H1 (cell line): ENCODE measurements around the gene KCNK15. TPM values are rescaled to one million over a fixed set of nuclear protein-coding genes. Genes with fewer than 3 reads are reported as not detected.

Source experiments
- CTCF ChIA-PET: fragments of 300-600 bp; sonication (Branson Sonifier 250); formaldehyde crosslinking; loops from one replicate; lab custom pipeline; 2021; ENCODE audit not compliant: partially characterized antibody; lab: Charles Lee
- POLR2A ChIA-PET: fragments of 300-600 bp; sonication (Branson Sonifier 250); formaldehyde crosslinking; loops from one replicate; lab custom pipeline; 2021; ENCODE audit warnings: inconsistent platforms; ENCODE audit not compliant: partially characterized antibody; lab: Charles Lee
- DNase-seq, 2 experiments: peaks; one replicate each; pipeline versions ENCODE4 v3.0.0 to v3.0.0-alpha.2; 2010 to 2022; ENCODE audit warnings: low spot score in 2 of 2, low read depth in 1 of 2, mixed read lengths in 1 of 2
- FAIRE-seq: peaks from 2 replicates; lab custom pipeline; 2011; peaks lifted over from hg19 to GRCh38; lab: Jason Lieb, UNC
- H2AFZ ChIP-seq: 2 replicates; pipeline ENCODE4 v1.8.1; 2012; ENCODE audit warnings: low read length, inconsistent platforms
- H2AK5ac ChIP-seq: 2 replicates; pipeline ENCODE4 v1.6.1; 2013; ENCODE audit warnings: low read depth, low read length
- H2BK120ac ChIP-seq: replicated peaks from 2 replicates; pipeline ENCODE3; 2013; ENCODE audit warnings: low read depth, low read length, inconsistent platforms
- H2BK12ac ChIP-seq: 2 replicates; pipeline ENCODE4 v1.6.1; 2013; ENCODE audit warnings: low read depth, low read length
- H2BK15ac ChIP-seq: 2 replicates; pipeline ENCODE4 v1.6.1; 2013; ENCODE audit warnings: low read length
- H2BK20ac ChIP-seq: 2 replicates; pipeline ENCODE4 v1.6.1; 2013; ENCODE audit warnings: low read length
- H2BK5ac ChIP-seq: 2 replicates; pipeline ENCODE4 v1.6.1; 2013; ENCODE audit warnings: low read depth, low read length
- H3K14ac ChIP-seq: 2 replicates; pipeline ENCODE4 v1.6.1; 2013; ENCODE audit warnings: inconsistent platforms; ENCODE audit not compliant: insufficient read length
- H3K18ac ChIP-seq: 2 replicates; pipeline ENCODE4 v1.6.1; 2013; ENCODE audit warnings: low read length; ENCODE audit errors: extremely low read depth
- H3K23ac ChIP-seq: 2 replicates; pipeline ENCODE4 v1.6.1; 2013; ENCODE audit warnings: inconsistent platforms; ENCODE audit not compliant: insufficient read length
- H3K23me2 ChIP-seq: 2 replicates; pipeline ENCODE4 v1.6.1; 2013; ENCODE audit warnings: low read depth, low read length
- H3K27ac ChIP-seq: 2 replicates; pipeline ENCODE4 v1.6.1; 2011; ENCODE audit warnings: low read depth, low read length, inconsistent platforms
- H3K27me3 ChIP-seq, 4 experiments: replicated peaks in 1 of 4; 1 replicate in 1 of 4; 2 replicates in 3 of 4; pipeline versions ENCODE4 v1.6.1 to v1.8.1; 2011 to 2013; ENCODE audit warnings: low read length in 3 of 4, mild to moderate bottlenecking in 3 of 4, inconsistent platforms in 2 of 4, mixed read lengths in 2 of 4, moderate library complexity in 1 of 4; ENCODE audit not compliant: control insufficient read depth in 3 of 4, insufficient read depth in 3 of 4; ENCODE audit errors: extremely low read depth in 1 of 4
- H3K36me3 ChIP-seq, 4 experiments: 2 replicates each; pipeline versions ENCODE4 v1.6.1 to v1.8.1; 2011 to 2013; ENCODE audit warnings: mild to moderate bottlenecking in 4 of 4, low read length in 3 of 4, moderate library complexity in 2 of 4, control low read depth in 1 of 4, inconsistent platforms in 1 of 4; ENCODE audit not compliant: insufficient read depth in 4 of 4, control insufficient read depth in 2 of 4
- H3K4ac ChIP-seq: replicated peaks from 2 replicates; pipeline ENCODE3; 2013; ENCODE audit warnings: low read length, low read depth, mixed read lengths, inconsistent platforms; ENCODE audit not compliant: insufficient read length
- H3K4me1 ChIP-seq, 4 experiments: replicated peaks in 1 of 4; 1 replicate in 1 of 4; 2 replicates in 3 of 4; pipeline versions ENCODE4 v1.6.1 to v1.8.1; 2011 to 2013; ENCODE audit warnings: low read length in 3 of 4, inconsistent platforms in 2 of 4, mixed read lengths in 1 of 4; ENCODE audit not compliant: insufficient read depth in 4 of 4, control insufficient read depth in 3 of 4
- H3K4me2 ChIP-seq, 2 experiments: 2 replicates each; pipeline versions ENCODE4 v1.6.1 to v1.8.1; 2011 to 2013; ENCODE audit warnings: low read depth in 2 of 2, low read length in 2 of 2, control low read depth in 1 of 2, inconsistent platforms in 1 of 2, mild to moderate bottlenecking in 1 of 2; ENCODE audit not compliant: insufficient read depth in 1 of 2
- H3K4me3 ChIP-seq, 4 experiments: fragments of 200-600, 300-600 bp in 1 of 4; sonication (generic), shearing (Covaris generic), sonication (Bioruptor Twin) in 1 of 4; 2 replicates each; pipeline versions ENCODE4 v1.5.1 to v1.8.1; 2011 to 2016; ENCODE audit warnings: low read length in 4 of 4, low read depth in 3 of 4, control low read depth in 2 of 4, inconsistent platforms in 2 of 4, mild to moderate bottlenecking in 2 of 4, mixed read lengths in 1 of 4, moderate library complexity in 1 of 4; ENCODE audit not compliant: insufficient read depth in 2 of 4; ENCODE audit errors: extremely low read depth in 1 of 4
- H3K56ac ChIP-seq: replicated peaks from 2 replicates; pipeline ENCODE3; 2013; ENCODE audit warnings: low read depth, mild to moderate bottlenecking, mixed read lengths, low read length, inconsistent platforms; ENCODE audit not compliant: insufficient read length
- H3K79me1 ChIP-seq: 2 replicates; pipeline ENCODE4 v1.6.1; 2013; ENCODE audit warnings: low read depth, low read length, control low read depth
- H3K79me2 ChIP-seq, 2 experiments: 2 replicates each; pipeline versions ENCODE4 v1.6.1 to v1.8.1; 2012 to 2013; ENCODE audit warnings: low read length in 2 of 2, mild to moderate bottlenecking in 2 of 2, inconsistent platforms in 1 of 2; ENCODE audit not compliant: insufficient read depth in 2 of 2, control insufficient read depth in 1 of 2
- H3K9ac ChIP-seq, 4 experiments: replicated peaks in 1 of 4; 1 replicate in 1 of 4; 2 replicates in 3 of 4; pipeline versions ENCODE4 v1.6.1 to v1.8.1; 2011 to 2013; ENCODE audit warnings: low read depth in 3 of 4, low read length in 3 of 4, control low read depth in 2 of 4, mild to moderate bottlenecking in 2 of 4, moderate library complexity in 2 of 4, inconsistent platforms in 1 of 4; ENCODE audit errors: extremely low read depth in 1 of 4
- H3K9me3 ChIP-seq, 2 experiments: 2 replicates each; pipeline versions ENCODE4 v1.6.1 to v1.8.1; 2012 to 2013; ENCODE audit warnings: mild to moderate bottlenecking in 2 of 2, moderate library complexity in 2 of 2, control low read depth in 1 of 2, inconsistent platforms in 1 of 2, low read depth in 1 of 2, low read length in 1 of 2, mixed read lengths in 1 of 2; ENCODE audit not compliant: insufficient read depth in 2 of 2
- H4K20me1 ChIP-seq, 2 experiments: replicated peaks in 1 of 2; 2 replicates each; pipeline versions ENCODE3 to v1.8.1; 2011 to 2013; ENCODE audit warnings: inconsistent platforms in 2 of 2, low read length in 2 of 2, mild to moderate bottlenecking in 1 of 2; ENCODE audit not compliant: insufficient read depth in 2 of 2, control insufficient read depth in 1 of 2
- H4K5ac ChIP-seq: 2 replicates; pipeline ENCODE4 v1.6.1; 2013; ENCODE audit warnings: low read length, low read depth, mixed read lengths, inconsistent platforms; ENCODE audit not compliant: insufficient read length
- H4K8ac ChIP-seq: 2 replicates; pipeline ENCODE4 v1.8.0; 2013; ENCODE audit warnings: mild to moderate bottlenecking, moderate library complexity, low read length, inconsistent platforms; ENCODE audit not compliant: insufficient read depth; ENCODE audit errors: extremely low read depth
- H4K91ac ChIP-seq: replicated peaks from 2 replicates; pipeline ENCODE3; 2013; ENCODE audit warnings: low read length, mixed read lengths, inconsistent platforms; ENCODE audit not compliant: insufficient read length
- ASH2L ChIP-seq: fragments of 200-600, 300-600 bp; sonication (generic); IDR thresholded peaks from one replicate; pipeline ENCODE4 v1.7.1; 2017; ENCODE audit warnings: low read length
- CTBP2 ChIP-seq: IDR thresholded peaks from 2 replicates; pipeline ENCODE4 v1.7.0; 2011; ENCODE audit warnings: borderline replicate concordance, mild to moderate bottlenecking, moderate library complexity, mixed read lengths, low read length; ENCODE audit not compliant: insufficient read depth, insufficient read length
- EGR1 ChIP-seq: IDR thresholded peaks from 2 replicates; pipeline ENCODE4 v1.6.1; 2011; ENCODE audit warnings: low read depth, low read length, borderline replicate concordance
- EP300 ChIP-seq, 2 experiments: IDR thresholded peaks; 1 replicate in 1 of 2; 2 replicates in 1 of 2; pipeline ENCODE4 v1.6.1; 2011 to 2012; ENCODE audit warnings: low read depth in 2 of 2, low read length in 2 of 2, mild to moderate bottlenecking in 2 of 2, borderline replicate concordance in 1 of 2, inconsistent platforms in 1 of 2, moderate library complexity in 1 of 2
- GABPA ChIP-seq: IDR thresholded peaks from 2 replicates; pipeline ENCODE4 v1.6.1; 2011; ENCODE audit warnings: mild to moderate bottlenecking, low read length, moderate library complexity, borderline replicate concordance; ENCODE audit not compliant: insufficient read depth
- MAFK ChIP-seq: IDR thresholded peaks from 2 replicates; pipeline ENCODE4 v1.6.1; 2012; ENCODE audit warnings: low read depth, mild to moderate bottlenecking, improper control_type of control experiment, low read length
- NRF1 ChIP-seq: IDR thresholded peaks from 2 replicates; pipeline ENCODE4 v1.6.1; 2011; ENCODE audit warnings: mild to moderate bottlenecking, low read depth, low read length, improper control_type of control experiment
- POLR2A ChIP-seq, 2 experiments: IDR thresholded peaks; 1 replicate in 1 of 2; 2 replicates in 1 of 2; pipeline ENCODE4 v1.6.1; 2011; ENCODE audit warnings: low read depth in 2 of 2, low read length in 2 of 2, mild to moderate bottlenecking in 2 of 2; ENCODE audit errors: control extremely low read depth in 1 of 2
- POLR2AphosphoS5 ChIP-seq: IDR thresholded peaks from 2 replicates; pipeline ENCODE4 v1.6.1; 2011; ENCODE audit warnings: low read depth, low read length
- RBBP5 ChIP-seq: IDR thresholded peaks from 2 replicates; pipeline ENCODE4 v1.7.1; 2012; ENCODE audit warnings: low read depth, mild to moderate bottlenecking, inconsistent platforms, low read length, moderate library complexity, borderline replicate concordance
- RNF2 ChIP-seq: fragments of 200-900, 300-1000 bp; sonication (generic); IDR thresholded peaks from 2 replicates; pipeline ENCODE4 v1.7.1; 2016; ENCODE audit warnings: borderline replicate concordance, low read depth, mild to moderate bottlenecking, antibody characterized with exemption, low read length; ENCODE audit not compliant: poor library complexity, severe bottlenecking; ENCODE audit errors: missing control alignments
- SIN3A ChIP-seq, 2 experiments: IDR thresholded peaks in 1 of 2; conservative IDR thresholded peaks in 1 of 2; 2 replicates each; pipeline ENCODE4 v1.6.1; 2011 to 2012; ENCODE audit warnings: low read length in 2 of 2, improper control_type of control experiment in 1 of 2, low read depth in 1 of 2, mild to moderate bottlenecking in 1 of 2
- SUZ12 ChIP-seq: fragments of 200-600 bp; sonication (generic); IDR thresholded peaks from 2 replicates; pipeline ENCODE4 v1.6.1; 2012; ENCODE audit warnings: mild to moderate bottlenecking, inconsistent platforms, low read length, moderate library complexity, mixed read lengths
- TBP ChIP-seq: IDR thresholded peaks from 2 replicates; pipeline ENCODE4 v1.6.1; 2011; ENCODE audit warnings: low read depth, low read length, improper control_type of control experiment
- WGBS, 2 experiments: shearing (Covaris generic) in 1 of 2; methylation state at CpG; one replicate each; pipeline versions ENCODE4 v1.1.6 to v1.1.7; 2013 to 2015; ENCODE audit warnings: low lambda C conversion rate in 2 of 2, mixed read lengths in 2 of 2, inconsistent platforms in 1 of 2, low coverage in 1 of 2, missing lambda C conversion rate in 1 of 2; ENCODE audit not compliant: insufficient replicate concordance in 2 of 2, insufficient coverage in 1 of 2, insufficient read length in 1 of 2; ENCODE audit errors: extremely low coverage in 1 of 2, missing lambda C conversion rate in 1 of 2; 5-methylcytosine and 5-hydroxymethylcytosine counted together
- polyA plus RNA-seq, 7 experiments: library from polyadenylated mRNA; depleted of rRNA in 3 of 7; stranded (reverse) in 5 of 7; unstranded in 2 of 7; fragments of >200 nt in 5 of 7; fragments of 200-250 nt in 2 of 7; gene quantifications; 1 replicate in 5 of 7; 2 replicates in 1 of 7; 4 replicates in 1 of 7; pipeline versions ENCODE4 v1.2.1 to v1.2.3, GENCODE V29; 2011 to 2013; ENCODE audit warnings: missing spikeins in 2 of 7, mixed read lengths in 2 of 7
- total RNA-seq: library from RNA; stranded (reverse); fragmentation: NEBNext Ultra II Directional; extraction: Animal tissue kit (Norgen Biotek cat#: 25700); gene quantifications from 2 replicates; pipeline ENCODE4 v1.2.1, GENCODE V29; 2021

KCNK15 gene
- total and polyA plus RNA-seq, 2 of the 8 experiments (the other 6 are each of a cell fraction or from before 2014, with no cell fraction given), result 0.24 to 0.33 TPM

DNA sequence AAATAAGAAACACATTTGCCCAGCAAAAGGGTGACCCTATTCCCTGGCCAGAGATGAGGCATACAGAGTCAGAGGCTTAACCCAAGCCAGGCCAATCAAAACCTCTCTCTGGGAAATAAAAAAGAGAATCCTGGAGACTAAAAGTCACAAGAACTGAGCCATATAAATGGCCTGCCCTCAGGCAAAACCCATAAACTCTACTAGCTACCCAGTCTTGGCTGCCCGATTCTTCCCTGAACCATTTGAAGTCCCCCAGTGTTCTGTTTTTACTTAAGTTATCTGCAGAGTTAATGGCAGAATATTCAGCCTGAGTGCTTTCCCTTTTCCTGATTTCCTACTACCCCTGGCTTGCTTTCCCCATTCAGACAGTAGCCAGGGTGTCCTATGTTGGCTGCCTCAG is 13.9 kb downstream of the KCNK15 start:
- H3K14ac ChIP-seq, result no peak overlapping the region
- no peaks in the 10 kb centered on the region for H3K79me1 ChIP-seq
- H2AFZ ChIP-seq, result no peak overlapping the region
- ChIA-PET CTCF (interaction anchor here (1.1 to 17.1 kb wide), 3 partner anchors 12 to 32 kb away, joined by 3 to 256 read pairs (median 3); partner anchors contain the start of gene KCNK15), POLR2A (no interaction called here)
- H2BK5ac ChIP-seq, result no peak overlapping the region
- no peak overlapping the region for H3K4me3 ChIP-seq
- no peak overlapping the region for H2BK15ac ChIP-seq
- H2BK120ac ChIP-seq, result no peak overlapping the region
- H2AK5ac ChIP-seq, result no peak overlapping the region
- H3K36me3 ChIP-seq, result peaks cover 0 to 9% (median 2%) of the 10 kb centered on the region in 4 experiments; a peak in 3 of 8 replicates
- no peak for DNase-seq
- no peak overlapping the region for H4K8ac ChIP-seq
- no peak overlapping the region for H3K27ac ChIP-seq
- H4K20me1 ChIP-seq, result peaks cover 0 to 9% of the 10 kb centered on the region in 2 experiments
- WGBS, 2 experiments, result 83% methylated on average over 1 of the region's 1 CpG; no CpG with 5 or more reads in 1 of the 2 experiments
- H3K56ac ChIP-seq, result no peak overlapping the region
- H3K23ac ChIP-seq, result no peak overlapping the region
- H3K27me3 ChIP-seq, result no peaks in the 10 kb centered on the region
- no peaks in the 10 kb centered on the region for H3K9me3 ChIP-seq
- H3K79me2 ChIP-seq, result no peaks in the 10 kb centered on the region
- H2BK20ac ChIP-seq, result no peak overlapping the region
- no peak overlapping the region for H3K9ac ChIP-seq
- no peak overlapping the region for H2BK12ac ChIP-seq
- FAIRE-seq, result no peak
- no peak overlapping the region for H3K4ac ChIP-seq
- peaks cover 5% of the 10 kb centered on the region; the same call in 1 of the 2 replicates for H3K23me2 ChIP-seq
- no peak overlapping the region for H4K91ac ChIP-seq
- 0 out of 7 replicates have a peak, but pooled peaks cover 0 to 2% (median 0%) of the 10 kb centered on the region in 4 experiments for H3K4me1 ChIP-seq
- no peak overlapping the region for H4K5ac ChIP-seq
- H3K4me2 ChIP-seq, result no peak overlapping the region
- H3K18ac ChIP-seq, result no peak overlapping the region
- no peak for TF ChIP-seq POLR2A (IDR thresholded peaks at IDR 0.05; ENCODE audit: control extremely low read depth in 1 of 2, low read depth in 2 of 2, low read length in 2 of 2)
- no peak for TF ChIP-seq POLR2AphosphoS5
- no peak for TF ChIP-seq SIN3A (conservative IDR thresholded peaks at IDR 0.05 in 1 of 2, IDR thresholded peaks at IDR 0.05 in 1 of 2; ENCODE audit: low read depth in 1 of 2, low read length in 2 of 2)
- TF ChIP-seq RNF2, result no peak
- TF ChIP-seq NRF1, result no peak
- TF ChIP-seq RBBP5, result no peak
- TF ChIP-seq CTBP2, result no peak
- TF ChIP-seq EP300 (IDR thresholded peaks at IDR 0.05; ENCODE audit: borderline replicate concordance in 1 of 2, low read depth in 2 of 2, low read length in 2 of 2), result no peak
- TF ChIP-seq ASH2L, result no peak
- no peak for TF ChIP-seq TBP
- TF ChIP-seq MAFK, result no peak
- no peak for TF ChIP-seq EGR1
- no peak for TF ChIP-seq GABPA
- TF ChIP-seq SUZ12, result no peak
